ENCODE data around the gene PROSER2.

Gene PROSER2

DNA sequence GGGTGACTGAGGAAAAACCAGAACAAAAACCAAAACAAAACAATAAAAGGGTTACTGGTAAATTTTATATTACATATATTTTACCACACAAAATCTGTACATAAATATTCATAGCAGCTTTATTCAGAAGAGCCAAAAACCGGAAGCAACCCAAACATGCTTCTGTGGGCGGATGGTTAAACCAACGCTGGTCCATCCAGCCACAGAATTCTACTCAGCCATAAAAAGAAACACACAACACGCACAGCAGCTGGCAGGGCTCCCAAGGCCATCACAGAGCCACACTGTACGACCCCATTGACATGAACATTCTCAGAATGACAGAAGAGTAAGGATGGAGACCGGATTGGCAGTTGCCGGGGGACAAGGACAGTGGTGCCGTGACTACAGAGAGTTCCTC lies 83.6 kb downstream of the PROSER2 start:
- no peaks in the 10 kb centered on the region for H3F3A ChIP-seq (ENCODE audit: insufficient read depth)
- no peak overlapping the region for H3K4me3 ChIP-seq (ENCODE audit: insufficient read depth, low read length, poor library complexity, severe bottlenecking)
- TF ChIP-seq, protein P1, sequence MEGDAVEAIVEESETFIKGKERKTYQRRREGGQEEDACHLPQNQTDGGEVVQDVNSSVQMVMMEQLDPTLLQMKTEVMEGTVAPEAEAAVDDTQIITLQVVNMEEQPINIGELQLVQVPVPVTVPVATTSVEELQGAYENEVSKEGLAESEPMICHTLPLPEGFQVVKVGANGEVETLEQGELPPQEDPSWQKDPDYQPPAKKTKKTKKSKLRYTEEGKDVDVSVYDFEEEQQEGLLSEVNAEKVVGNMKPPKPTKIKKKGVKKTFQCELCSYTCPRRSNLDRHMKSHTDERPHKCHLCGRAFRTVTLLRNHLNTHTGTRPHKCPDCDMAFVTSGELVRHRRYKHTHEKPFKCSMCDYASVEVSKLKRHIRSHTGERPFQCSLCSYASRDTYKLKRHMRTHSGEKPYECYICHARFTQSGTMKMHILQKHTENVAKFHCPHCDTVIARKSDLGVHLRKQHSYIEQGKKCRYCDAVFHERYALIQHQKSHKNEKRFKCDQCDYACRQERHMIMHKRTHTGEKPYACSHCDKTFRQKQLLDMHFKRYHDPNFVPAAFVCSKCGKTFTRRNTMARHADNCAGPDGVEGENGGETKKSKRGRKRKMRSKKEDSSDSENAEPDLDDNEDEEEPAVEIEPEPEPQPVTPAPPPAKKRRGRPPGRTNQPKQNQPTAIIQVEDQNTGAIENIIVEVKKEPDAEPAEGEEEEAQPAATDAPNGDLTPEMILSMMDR (IDR thresholded peaks at IDR 0.05; ENCODE audit: insufficient read depth, low read length, poor library complexity, severe bottlenecking): no peak
- TF ChIP-seq EZH2phosphoT487 (conservative IDR thresholded peaks at IDR 0.05; ENCODE audit: low read length): no peak
- H3K9me3 ChIP-seq (ENCODE audit: insufficient read depth, low read length): no peaks in the 10 kb centered on the region
- H3K36me3 ChIP-seq (ENCODE audit: low read length): no peaks in the 10 kb centered on the region
- H3K4me2 ChIP-seq (ENCODE audit: low read depth, low read length, poor library complexity, severe bottlenecking): no peak overlapping the region
- H3K9me2 ChIP-seq (replicated peaks; ENCODE audit: insufficient read depth, low read length): no peaks in the 10 kb centered on the region
- H3K9ac ChIP-seq (ENCODE audit: low read length): no peak overlapping the region
- no peak overlapping the region for H3K27ac ChIP-seq (ENCODE audit: low read depth, low read length)
- H4K20me1 ChIP-seq (ENCODE audit: low read depth, low read length): no peaks in the 10 kb centered on the region
- peak overlapping the region; percentile 64 for H2AFZ ChIP-seq (ENCODE audit: low read depth, low read length, severe bottlenecking)
- no peaks in the 10 kb centered on the region for H3K27me3 ChIP-seq (ENCODE audit: low read length)
- no peaks in the 10 kb centered on the region for H3K79me2 ChIP-seq (ENCODE audit: insufficient read depth, low read length)

GRCh38 chr10:11907914-11908313 lies 84.8 kb downstream of the PROSER2 start:
- no peak overlapping the region for H3K27ac ChIP-seq (ENCODE audit: low read depth, low read length)
- H3K4me2 ChIP-seq (ENCODE audit: low read depth, low read length, poor library complexity, severe bottlenecking): no peak overlapping the region
- no peaks in the 10 kb centered on the region for H3K36me3 ChIP-seq (ENCODE audit: low read length)
- no peaks in the 10 kb centered on the region for H3K9me3 ChIP-seq (ENCODE audit: insufficient read depth, low read length)
- no peaks in the 10 kb centered on the region for H3K27me3 ChIP-seq (ENCODE audit: low read length)
- H3F3A ChIP-seq (ENCODE audit: insufficient read depth): no peaks in the 10 kb centered on the region
- H4K20me1 ChIP-seq (ENCODE audit: low read depth, low read length): no peaks in the 10 kb centered on the region
- H3K4me3 ChIP-seq (ENCODE audit: insufficient read depth, low read length, poor library complexity, severe bottlenecking): no peak overlapping the region
- no peak for TF ChIP-seq EZH2phosphoT487 (conservative IDR thresholded peaks at IDR 0.05; ENCODE audit: low read length)
- TF ChIP-seq, protein P1 (IDR thresholded peaks at IDR 0.05; ENCODE audit: insufficient read depth, low read length, poor library complexity, severe bottlenecking): no peak
- no peaks in the 10 kb centered on the region for H3K79me2 ChIP-seq (ENCODE audit: insufficient read depth, low read length)
- no peaks in the 10 kb centered on the region for H3K9me2 ChIP-seq (replicated peaks; ENCODE audit: insufficient read depth, low read length)
- H2AFZ ChIP-seq (ENCODE audit: low read depth, low read length, severe bottlenecking): no peak overlapping the region
- H3K9ac ChIP-seq (ENCODE audit: low read length): no peak overlapping the region

- Histone ChIP-seq H3K9ac (ENCODE audit: low read length) (no peak overlapping the region), H3K27me3 (ENCODE audit: low read length) (no peaks in the 10 kb centered on the region)
- TF ChIP-seq EZH2phosphoT487 (conservative IDR thresholded peaks at IDR 0.05; ENCODE audit: low read length): no peak
- TF ChIP-seq, protein P1 (IDR thresholded peaks at IDR 0.05; ENCODE audit: insufficient read depth, low read length, poor library complexity, severe bottlenecking): no peak
Observed at GRCh38 chr10:11908536-11908935, 85.4 kb downstream of the PROSER2 start.

More at GRCh38 chr10:11908536-11908935, 85.4 kb downstream of the PROSER2 start:
- Histone ChIP-seq H3K9me3 (ENCODE audit: insufficient read depth, low read length) (no peaks in the 10 kb centered on the region), H3F3A (ENCODE audit: insufficient read depth) (no peaks in the 10 kb centered on the region), H2AFZ (ENCODE audit: low read depth, low read length, severe bottlenecking) (no peak overlapping the region), H3K27ac (ENCODE audit: low read depth, low read length) (no peak overlapping the region), H3K4me2 (ENCODE audit: low read depth, low read length, poor library complexity, severe bottlenecking) (no peak overlapping the region), H3K9me2 (replicated peaks; ENCODE audit: insufficient read depth, low read length) (no peaks in the 10 kb centered on the region), H4K20me1 (ENCODE audit: low read depth, low read length) (no peaks in the 10 kb centered on the region), H3K4me3 (ENCODE audit: insufficient read depth, low read length, poor library complexity, severe bottlenecking) (no peak overlapping the region), H3K79me2 (ENCODE audit: insufficient read depth, low read length) (no peaks in the 10 kb centered on the region), H3K36me3 (ENCODE audit: low read length) (no peaks in the 10 kb centered on the region)
